CD4-positive, alpha-beta T cell (primary cell): Measurements from ENCODE around the gene DERL2. TPM values are rescaled to one million over a fixed set of nuclear protein-coding genes. Genes with fewer than 3 reads are reported as not detected.

Source experiments
- ATAC-seq: fragments of 200-7000 bp; cut with Tn5 transposase; one replicate; pipeline ENCODE4 v1.10.0; 2022; ENCODE audit warnings: mild to moderate bottlenecking; ENCODE audit not compliant: poor library complexity
- CTCF ChIA-PET: fragments of 350-600 bp; sonication (Branson Sonifier 250); formaldehyde crosslinking; loops from one replicate; lab custom pipeline; 2021; ENCODE audit warnings: antibody characterized with exemption, inconsistent platforms; lab: Charles Lee
- POLR2A ChIA-PET: fragments of 350-600 bp; sonication (Branson Sonifier 250); formaldehyde crosslinking; loops from one replicate; lab custom pipeline; 2021; ENCODE audit warnings: antibody characterized with exemption, inconsistent platforms; lab: Charles Lee
- DNase-seq, 14 experiments: peaks; one replicate each; pipeline ENCODE4 v3.0.0-alpha.2; 2013 to 2020; ENCODE audit warnings: mixed read lengths in 2 of 14
- H3K27ac ChIP-seq, 2 donors: one replicate each; pipeline versions ENCODE4 v1.5.1 to v1.7.0; 2013; ENCODE audit warnings: low read length in 2 of 2, low read depth in 1 of 2, mild to moderate bottlenecking in 1 of 2
- H3K27me3 ChIP-seq, 2 experiments: 1 replicate in 1 of 2; 2 replicates in 1 of 2; pipeline versions ENCODE4 v1.6.1 to v1.7.0; 2013; ENCODE audit warnings: low read length in 2 of 2, control low read depth in 1 of 2, mild to moderate bottlenecking in 1 of 2, moderate library complexity in 1 of 2; ENCODE audit not compliant: insufficient read depth in 2 of 2, control insufficient read depth in 1 of 2
- H3K36me3 ChIP-seq: one replicate; pipeline ENCODE4 v1.6.1; 2013; ENCODE audit warnings: low read length, control low read depth; ENCODE audit not compliant: insufficient read depth
- H3K4me1 ChIP-seq: one replicate; pipeline ENCODE4 v1.6.1; 2013; ENCODE audit warnings: low read length, control low read depth; ENCODE audit not compliant: insufficient read depth
- H3K4me3 ChIP-seq: one replicate; pipeline ENCODE4 v1.5.1; 2013; ENCODE audit warnings: mild to moderate bottlenecking, low read length, moderate library complexity
- H3K9me3 ChIP-seq, 2 experiments: 1 replicate in 1 of 2; 2 replicates in 1 of 2; pipeline versions ENCODE4 v1.6.1 to v1.7.0; 2013; ENCODE audit warnings: low read length in 2 of 2, mild to moderate bottlenecking in 2 of 2, control low read depth in 1 of 2, moderate library complexity in 1 of 2; ENCODE audit not compliant: control insufficient read depth in 1 of 2, insufficient read depth in 1 of 2
- H3K27ac Mint-ChIP-seq: one replicate; pipeline ENCODE4 v1.8.0; 2020; ENCODE audit warnings: mixed read lengths
- H3K27me3 Mint-ChIP-seq: one replicate; pipeline ENCODE4 v1.8.0; 2021; ENCODE audit warnings: mixed read lengths
- H3K36me3 Mint-ChIP-seq: one replicate; pipeline ENCODE4 v1.8.0; 2021; ENCODE audit warnings: low read depth, mixed read lengths
- H3K4me1 Mint-ChIP-seq: one replicate; pipeline ENCODE4 v1.8.0; 2021; ENCODE audit warnings: low read depth, mixed read lengths
- H3K4me3 Mint-ChIP-seq: one replicate; pipeline ENCODE4 v1.8.0; 2020; ENCODE audit warnings: mild to moderate bottlenecking, mixed read lengths
- H3K9me3 Mint-ChIP-seq: one replicate; pipeline ENCODE4 v1.8.0; 2020; ENCODE audit warnings: mixed read lengths
- intact Hi-C, 2 experiments: fragments of 100-400 bp; cut with DNase I in 1 of 2; cut with micrococcal nuclease in 1 of 2; formaldehyde crosslinking; loops; one replicate each; pipeline versions ENCODE4 v1.15.1 to v1.9.0; 2023 to 2025; cut with DNase I, micrococcal nuclease
- total RNA-seq, 174 experiments: library from RNA in 2 of 174; stranded (reverse) in 2 of 174; gene quantifications; one replicate each; pipeline ENCODE4 v1.2.3 and lab custom pipeline; 2021 to 2026
- TF ChIP-seq, protein P1 (sequence below): fragments of 200-600 bp; IDR thresholded peaks from one replicate; pipeline ENCODE4 v1.8.0; 2022; ENCODE audit warnings: antibody characterized with exemption, mild to moderate bottlenecking

The DERL2 gene
- total RNA-seq, 2 experiments from 2014 or later, result 88.3 to 98.7 TPM

- peaks cover 81% of the 10 kb centered on the region for H3K36me3 Mint-ChIP-seq
- no peak overlapping the region for H3K4me3 ChIP-seq
- H3K4me1 Mint-ChIP-seq, result no peaks in the 10 kb centered on the region
- TF ChIP-seq, protein P1, sequence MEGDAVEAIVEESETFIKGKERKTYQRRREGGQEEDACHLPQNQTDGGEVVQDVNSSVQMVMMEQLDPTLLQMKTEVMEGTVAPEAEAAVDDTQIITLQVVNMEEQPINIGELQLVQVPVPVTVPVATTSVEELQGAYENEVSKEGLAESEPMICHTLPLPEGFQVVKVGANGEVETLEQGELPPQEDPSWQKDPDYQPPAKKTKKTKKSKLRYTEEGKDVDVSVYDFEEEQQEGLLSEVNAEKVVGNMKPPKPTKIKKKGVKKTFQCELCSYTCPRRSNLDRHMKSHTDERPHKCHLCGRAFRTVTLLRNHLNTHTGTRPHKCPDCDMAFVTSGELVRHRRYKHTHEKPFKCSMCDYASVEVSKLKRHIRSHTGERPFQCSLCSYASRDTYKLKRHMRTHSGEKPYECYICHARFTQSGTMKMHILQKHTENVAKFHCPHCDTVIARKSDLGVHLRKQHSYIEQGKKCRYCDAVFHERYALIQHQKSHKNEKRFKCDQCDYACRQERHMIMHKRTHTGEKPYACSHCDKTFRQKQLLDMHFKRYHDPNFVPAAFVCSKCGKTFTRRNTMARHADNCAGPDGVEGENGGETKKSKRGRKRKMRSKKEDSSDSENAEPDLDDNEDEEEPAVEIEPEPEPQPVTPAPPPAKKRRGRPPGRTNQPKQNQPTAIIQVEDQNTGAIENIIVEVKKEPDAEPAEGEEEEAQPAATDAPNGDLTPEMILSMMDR, result no peak
- H3K4me3 Mint-ChIP-seq, result no peak overlapping the region
- DNase-seq, result no peak
- no peaks in the 10 kb centered on the region for H3K9me3 Mint-ChIP-seq
- H3K27ac Mint-ChIP-seq, result no peak overlapping the region
- CTCF ChIA-PET, result no interaction called here
- H3K27me3 Mint-ChIP-seq, result no peaks in the 10 kb centered on the region
- POLR2A ChIA-PET, result no interaction called here
- intact Hi-C loops, result loop anchor here in 1 of 2 experiments (10.0 kb wide), 1 partner anchor 978 kb away; no protein-coding TSS in a partner anchor
- H3K4me1 ChIP-seq, result no peaks in the 10 kb centered on the region
- H3K36me3 ChIP-seq, result peaks cover 56% of the 10 kb centered on the region
- ATAC-seq, result no peak
- H3K27ac ChIP-seq, result no peak overlapping the region
- H3K9me3 ChIP-seq, result no peaks in the 10 kb centered on the region
- H3K27me3 ChIP-seq, result no peaks in the 10 kb centered on the region
These were observed 39.2 kb downstream of the DERL2 start for GRCh38 chr17:5446786-5447185.

DNA sequence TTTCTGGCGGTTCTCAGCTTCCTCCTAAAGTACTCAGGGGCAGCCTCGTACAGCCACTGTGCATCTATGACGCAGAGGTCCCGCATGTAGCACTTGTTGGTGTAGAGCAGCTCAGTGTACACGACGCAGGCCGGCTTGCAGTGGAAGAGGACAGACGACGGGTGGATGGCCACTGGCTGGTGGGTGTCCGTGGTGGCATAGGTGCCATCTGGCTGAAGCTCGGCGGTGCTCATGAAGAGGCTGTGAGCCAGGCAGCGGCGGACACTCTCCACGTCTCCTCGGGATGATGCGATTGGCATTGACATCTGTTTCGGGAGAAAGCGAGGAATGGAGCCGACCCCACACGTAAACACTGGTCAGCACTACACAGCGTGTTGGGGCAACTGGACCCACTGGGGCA is 41.8 kb downstream of the DERL2 start:
- Histone ChIP-seq H3K36me3 (peaks cover 44% of the 10 kb centered on the region), H3K27ac (no peak overlapping the region), H3K4me3 (no peak overlapping the region), H3K27me3 (no peaks in the 10 kb centered on the region), H3K9me3 (no peaks in the 10 kb centered on the region), H3K4me1 (peaks cover 8% of the 10 kb centered on the region)
- H3K27ac Mint-ChIP-seq, result no peak overlapping the region
- ATAC-seq (no peak), DNase-seq (no peak)
- TF ChIP-seq, protein P1, result no peak
- intact Hi-C loops, result loop anchor here in 1 of 2 experiments (10.0 kb wide), 1 partner anchor 981 kb away; no protein-coding TSS in a partner anchor
- no peaks in the 10 kb centered on the region for H3K27me3 Mint-ChIP-seq
- H3K36me3 Mint-ChIP-seq, result peaks cover 59% of the 10 kb centered on the region
- ChIA-PET POLR2A (no interaction called here), CTCF (no interaction called here)
- H3K9me3 Mint-ChIP-seq, result no peaks in the 10 kb centered on the region
- no peak overlapping the region for H3K4me3 Mint-ChIP-seq
- H3K4me1 Mint-ChIP-seq, result peaks cover 8% of the 10 kb centered on the region

- Histone ChIP-seq H3K9me3 (no peaks in the 10 kb centered on the region), H3K4me1 (peaks cover 10% of the 10 kb centered on the region), H3K27me3 (no peaks in the 10 kb centered on the region), H3K27ac (no peak overlapping the region), H3K4me3 (no peak overlapping the region), H3K36me3 (peaks cover 40% of the 10 kb centered on the region)
- ATAC-seq (no peak), DNase-seq (no peak)
- Mint-ChIP-seq H3K36me3 (peaks cover 54% of the 10 kb centered on the region), H3K9me3 (no peaks in the 10 kb centered on the region), H3K27ac (no peak overlapping the region), H3K27me3 (no peaks in the 10 kb centered on the region), H3K4me1 (peaks cover 10% of the 10 kb centered on the region), H3K4me3 (no peak overlapping the region)
- ChIA-PET CTCF (no interaction called here), POLR2A (no interaction called here)
- intact Hi-C loops, result loop anchor here in 1 of 2 experiments (10.0 kb wide), 1 partner anchor 981 kb away; no protein-coding TSS in a partner anchor
- TF ChIP-seq, protein P1, result no peak
These were observed 42.2 kb downstream of the DERL2 start for GRCh38 chr17:5443728-5444127.
